ENCODE data around the gene TCERG1L. TPM values are rescaled to one million over a fixed set of nuclear protein-coding genes. Genes with fewer than 3 reads are reported as not detected.

The TCERG1L gene
- total RNA-seq, 1 experiment from 2014 or later: 1.5 TPM

DNA sequence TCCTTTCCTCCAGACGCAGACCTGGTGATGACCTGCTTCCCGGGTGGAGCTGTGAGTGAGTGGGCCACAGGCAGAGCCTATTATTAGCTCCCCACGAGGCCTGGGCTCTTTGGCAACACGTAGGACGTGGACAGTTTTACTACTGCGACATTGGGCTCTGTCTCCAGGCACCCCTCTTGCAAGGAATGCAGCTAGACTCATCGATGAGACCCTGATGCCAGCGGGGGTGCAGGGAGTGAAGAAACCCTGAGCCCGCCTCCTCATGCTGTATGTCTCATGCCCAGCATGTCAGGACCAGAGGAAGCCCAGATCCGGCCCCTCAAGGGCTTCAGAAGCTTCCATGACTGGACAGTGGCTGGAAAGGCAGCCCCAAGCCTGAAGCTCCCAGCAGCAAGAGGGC is 161.9 kb downstream of the TCERG1L start (continued):
- TF ChIP-seq, protein P1, sequence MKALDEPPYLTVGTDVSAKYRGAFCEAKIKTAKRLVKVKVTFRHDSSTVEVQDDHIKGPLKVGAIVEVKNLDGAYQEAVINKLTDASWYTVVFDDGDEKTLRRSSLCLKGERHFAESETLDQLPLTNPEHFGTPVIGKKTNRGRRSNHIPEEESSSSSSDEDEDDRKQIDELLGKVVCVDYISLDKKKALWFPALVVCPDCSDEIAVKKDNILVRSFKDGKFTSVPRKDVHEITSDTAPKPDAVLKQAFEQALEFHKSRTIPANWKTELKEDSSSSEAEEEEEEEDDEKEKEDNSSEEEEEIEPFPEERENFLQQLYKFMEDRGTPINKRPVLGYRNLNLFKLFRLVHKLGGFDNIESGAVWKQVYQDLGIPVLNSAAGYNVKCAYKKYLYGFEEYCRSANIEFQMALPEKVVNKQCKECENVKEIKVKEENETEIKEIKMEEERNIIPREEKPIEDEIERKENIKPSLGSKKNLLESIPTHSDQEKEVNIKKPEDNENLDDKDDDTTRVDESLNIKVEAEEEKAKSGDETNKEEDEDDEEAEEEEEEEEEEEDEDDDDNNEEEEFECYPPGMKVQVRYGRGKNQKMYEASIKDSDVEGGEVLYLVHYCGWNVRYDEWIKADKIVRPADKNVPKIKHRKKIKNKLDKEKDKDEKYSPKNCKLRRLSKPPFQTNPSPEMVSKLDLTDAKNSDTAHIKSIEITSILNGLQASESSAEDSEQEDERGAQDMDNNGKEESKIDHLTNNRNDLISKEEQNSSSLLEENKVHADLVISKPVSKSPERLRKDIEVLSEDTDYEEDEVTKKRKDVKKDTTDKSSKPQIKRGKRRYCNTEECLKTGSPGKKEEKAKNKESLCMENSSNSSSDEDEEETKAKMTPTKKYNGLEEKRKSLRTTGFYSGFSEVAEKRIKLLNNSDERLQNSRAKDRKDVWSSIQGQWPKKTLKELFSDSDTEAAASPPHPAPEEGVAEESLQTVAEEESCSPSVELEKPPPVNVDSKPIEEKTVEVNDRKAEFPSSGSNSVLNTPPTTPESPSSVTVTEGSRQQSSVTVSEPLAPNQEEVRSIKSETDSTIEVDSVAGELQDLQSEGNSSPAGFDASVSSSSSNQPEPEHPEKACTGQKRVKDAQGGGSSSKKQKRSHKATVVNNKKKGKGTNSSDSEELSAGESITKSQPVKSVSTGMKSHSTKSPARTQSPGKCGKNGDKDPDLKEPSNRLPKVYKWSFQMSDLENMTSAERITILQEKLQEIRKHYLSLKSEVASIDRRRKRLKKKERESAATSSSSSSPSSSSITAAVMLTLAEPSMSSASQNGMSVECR (CRISPR knock-in tag; IDR thresholded peaks at IDR 0.05; ENCODE audit: borderline replicate concordance): no peak
- TF ChIP-seq, protein P2, sequence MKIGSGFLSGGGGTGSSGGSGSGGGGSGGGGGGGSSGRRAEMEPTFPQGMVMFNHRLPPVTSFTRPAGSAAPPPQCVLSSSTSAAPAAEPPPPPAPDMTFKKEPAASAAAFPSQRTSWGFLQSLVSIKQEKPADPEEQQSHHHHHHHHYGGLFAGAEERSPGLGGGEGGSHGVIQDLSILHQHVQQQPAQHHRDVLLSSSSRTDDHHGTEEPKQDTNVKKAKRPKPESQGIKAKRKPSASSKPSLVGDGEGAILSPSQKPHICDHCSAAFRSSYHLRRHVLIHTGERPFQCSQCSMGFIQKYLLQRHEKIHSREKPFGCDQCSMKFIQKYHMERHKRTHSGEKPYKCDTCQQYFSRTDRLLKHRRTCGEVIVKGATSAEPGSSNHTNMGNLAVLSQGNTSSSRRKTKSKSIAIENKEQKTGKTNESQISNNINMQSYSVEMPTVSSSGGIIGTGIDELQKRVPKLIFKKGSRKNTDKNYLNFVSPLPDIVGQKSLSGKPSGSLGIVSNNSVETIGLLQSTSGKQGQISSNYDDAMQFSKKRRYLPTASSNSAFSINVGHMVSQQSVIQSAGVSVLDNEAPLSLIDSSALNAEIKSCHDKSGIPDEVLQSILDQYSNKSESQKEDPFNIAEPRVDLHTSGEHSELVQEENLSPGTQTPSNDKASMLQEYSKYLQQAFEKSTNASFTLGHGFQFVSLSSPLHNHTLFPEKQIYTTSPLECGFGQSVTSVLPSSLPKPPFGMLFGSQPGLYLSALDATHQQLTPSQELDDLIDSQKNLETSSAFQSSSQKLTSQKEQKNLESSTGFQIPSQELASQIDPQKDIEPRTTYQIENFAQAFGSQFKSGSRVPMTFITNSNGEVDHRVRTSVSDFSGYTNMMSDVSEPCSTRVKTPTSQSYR (CRISPR knock-in tag; IDR thresholded peaks at IDR 0.05): no peak
- no peak for TF ChIP-seq NR3C1 (CRISPR knock-in tag; conservative IDR thresholded peaks at IDR 0.05; ENCODE audit: low read depth)
- TF ChIP-seq ZNF263 (CRISPR knock-in tag; IDR thresholded peaks at IDR 0.05; ENCODE audit: low read depth): no peak
- TF ChIP-seq, protein P3, sequence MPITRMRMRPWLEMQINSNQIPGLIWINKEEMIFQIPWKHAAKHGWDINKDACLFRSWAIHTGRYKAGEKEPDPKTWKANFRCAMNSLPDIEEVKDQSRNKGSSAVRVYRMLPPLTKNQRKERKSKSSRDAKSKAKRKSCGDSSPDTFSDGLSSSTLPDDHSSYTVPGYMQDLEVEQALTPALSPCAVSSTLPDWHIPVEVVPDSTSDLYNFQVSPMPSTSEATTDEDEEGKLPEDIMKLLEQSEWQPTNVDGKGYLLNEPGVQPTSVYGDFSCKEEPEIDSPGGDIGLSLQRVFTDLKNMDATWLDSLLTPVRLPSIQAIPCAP (CRISPR knock-in tag; IDR thresholded peaks at IDR 0.05): no peak
- no peak for TF ChIP-seq RORB (CRISPR knock-in tag; IDR thresholded peaks at IDR 0.05)
- TF ChIP-seq ZNF416 (CRISPR knock-in tag; IDR thresholded peaks at IDR 0.05): no peak
- TF ChIP-seq, protein P4, sequence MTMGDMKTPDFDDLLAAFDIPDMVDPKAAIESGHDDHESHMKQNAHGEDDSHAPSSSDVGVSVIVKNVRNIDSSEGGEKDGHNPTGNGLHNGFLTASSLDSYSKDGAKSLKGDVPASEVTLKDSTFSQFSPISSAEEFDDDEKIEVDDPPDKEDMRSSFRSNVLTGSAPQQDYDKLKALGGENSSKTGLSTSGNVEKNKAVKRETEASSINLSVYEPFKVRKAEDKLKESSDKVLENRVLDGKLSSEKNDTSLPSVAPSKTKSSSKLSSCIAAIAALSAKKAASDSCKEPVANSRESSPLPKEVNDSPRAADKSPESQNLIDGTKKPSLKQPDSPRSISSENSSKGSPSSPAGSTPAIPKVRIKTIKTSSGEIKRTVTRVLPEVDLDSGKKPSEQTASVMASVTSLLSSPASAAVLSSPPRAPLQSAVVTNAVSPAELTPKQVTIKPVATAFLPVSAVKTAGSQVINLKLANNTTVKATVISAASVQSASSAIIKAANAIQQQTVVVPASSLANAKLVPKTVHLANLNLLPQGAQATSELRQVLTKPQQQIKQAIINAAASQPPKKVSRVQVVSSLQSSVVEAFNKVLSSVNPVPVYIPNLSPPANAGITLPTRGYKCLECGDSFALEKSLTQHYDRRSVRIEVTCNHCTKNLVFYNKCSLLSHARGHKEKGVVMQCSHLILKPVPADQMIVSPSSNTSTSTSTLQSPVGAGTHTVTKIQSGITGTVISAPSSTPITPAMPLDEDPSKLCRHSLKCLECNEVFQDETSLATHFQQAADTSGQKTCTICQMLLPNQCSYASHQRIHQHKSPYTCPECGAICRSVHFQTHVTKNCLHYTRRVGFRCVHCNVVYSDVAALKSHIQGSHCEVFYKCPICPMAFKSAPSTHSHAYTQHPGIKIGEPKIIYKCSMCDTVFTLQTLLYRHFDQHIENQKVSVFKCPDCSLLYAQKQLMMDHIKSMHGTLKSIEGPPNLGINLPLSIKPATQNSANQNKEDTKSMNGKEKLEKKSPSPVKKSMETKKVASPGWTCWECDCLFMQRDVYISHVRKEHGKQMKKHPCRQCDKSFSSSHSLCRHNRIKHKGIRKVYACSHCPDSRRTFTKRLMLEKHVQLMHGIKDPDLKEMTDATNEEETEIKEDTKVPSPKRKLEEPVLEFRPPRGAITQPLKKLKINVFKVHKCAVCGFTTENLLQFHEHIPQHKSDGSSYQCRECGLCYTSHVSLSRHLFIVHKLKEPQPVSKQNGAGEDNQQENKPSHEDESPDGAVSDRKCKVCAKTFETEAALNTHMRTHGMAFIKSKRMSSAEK (CRISPR knock-in tag; IDR thresholded peaks at IDR 0.05; ENCODE audit: borderline replicate concordance): no peak
- TF ChIP-seq SMAD3 (CRISPR knock-in tag; IDR thresholded peaks at IDR 0.05; ENCODE audit: borderline replicate concordance): no peak
- TF ChIP-seq, protein P5, sequence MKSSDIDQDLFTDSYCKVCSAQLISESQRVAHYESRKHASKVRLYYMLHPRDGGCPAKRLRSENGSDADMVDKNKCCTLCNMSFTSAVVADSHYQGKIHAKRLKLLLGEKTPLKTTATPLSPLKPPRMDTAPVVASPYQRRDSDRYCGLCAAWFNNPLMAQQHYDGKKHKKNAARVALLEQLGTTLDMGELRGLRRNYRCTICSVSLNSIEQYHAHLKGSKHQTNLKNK (CRISPR knock-in tag; IDR thresholded peaks at IDR 0.05): no peak

DNA sequence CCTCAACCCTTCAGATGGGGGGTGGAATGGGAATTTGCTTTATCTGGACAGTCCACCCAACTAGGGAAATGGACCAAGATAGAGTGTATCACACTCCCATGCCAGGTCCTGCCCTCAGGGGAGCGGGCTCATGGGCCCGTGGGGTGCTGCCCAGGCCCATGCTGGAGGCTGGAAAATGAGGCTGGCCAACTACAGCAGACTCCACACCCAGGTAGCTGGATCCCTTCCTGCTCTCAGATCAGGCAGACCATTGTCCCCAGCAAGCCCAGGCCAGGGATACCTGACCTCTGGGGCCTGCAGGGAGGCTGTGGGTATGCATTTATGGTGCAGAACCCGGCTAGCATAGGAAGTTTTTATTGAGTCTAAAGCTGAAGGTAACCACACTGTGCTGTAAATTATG is 162.4 kb downstream of the TCERG1L start:
- no peak overlapping the region for H3K27ac Mint-ChIP-seq
- ChIA-PET POLR2A (no interaction called here), CTCF (no interaction called here)
- no peak for TF ChIP-seq ELF4 (CRISPR knock-in tag; IDR thresholded peaks at IDR 0.05; ENCODE audit: low read depth)
- TF ChIP-seq, protein P6, sequence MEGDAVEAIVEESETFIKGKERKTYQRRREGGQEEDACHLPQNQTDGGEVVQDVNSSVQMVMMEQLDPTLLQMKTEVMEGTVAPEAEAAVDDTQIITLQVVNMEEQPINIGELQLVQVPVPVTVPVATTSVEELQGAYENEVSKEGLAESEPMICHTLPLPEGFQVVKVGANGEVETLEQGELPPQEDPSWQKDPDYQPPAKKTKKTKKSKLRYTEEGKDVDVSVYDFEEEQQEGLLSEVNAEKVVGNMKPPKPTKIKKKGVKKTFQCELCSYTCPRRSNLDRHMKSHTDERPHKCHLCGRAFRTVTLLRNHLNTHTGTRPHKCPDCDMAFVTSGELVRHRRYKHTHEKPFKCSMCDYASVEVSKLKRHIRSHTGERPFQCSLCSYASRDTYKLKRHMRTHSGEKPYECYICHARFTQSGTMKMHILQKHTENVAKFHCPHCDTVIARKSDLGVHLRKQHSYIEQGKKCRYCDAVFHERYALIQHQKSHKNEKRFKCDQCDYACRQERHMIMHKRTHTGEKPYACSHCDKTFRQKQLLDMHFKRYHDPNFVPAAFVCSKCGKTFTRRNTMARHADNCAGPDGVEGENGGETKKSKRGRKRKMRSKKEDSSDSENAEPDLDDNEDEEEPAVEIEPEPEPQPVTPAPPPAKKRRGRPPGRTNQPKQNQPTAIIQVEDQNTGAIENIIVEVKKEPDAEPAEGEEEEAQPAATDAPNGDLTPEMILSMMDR (IDR thresholded peaks at IDR 0.05): no peak
- H3K27me3 Mint-ChIP-seq (ENCODE audit: low read depth): peaks cover 14% of the 10 kb centered on the region
- no peak overlapping the region for H3K4me3 Mint-ChIP-seq
- ATAC-seq: no peak
- peaks cover 4% of the 10 kb centered on the region; the same call in 1 of the 2 replicates for H3K4me1 Mint-ChIP-seq
- H3K9me3 Mint-ChIP-seq: peaks cover 74% of the 10 kb centered on the region
- H3K36me3 Mint-ChIP-seq: peaks cover 69% of the 10 kb centered on the region
- no peak for DNase-seq (ENCODE audit: low spot score)

All from WTC11 (cell line).